IMR-90 (cell line): ENCODE results near the gene EIF5A2. TPM values are rescaled to one million over a fixed set of nuclear protein-coding genes. Genes with fewer than 3 reads are reported as not detected.

ENCODE experiments used
- ATAC-seq: fragments of 200-7000 bp; cut with Tn5 transposase; 2 replicates; pipeline ENCODE4 v1.9.1; 2020; ENCODE audit warnings: low read depth, mild to moderate bottlenecking, moderate library complexity
- Bru-seq: library from RNA; stranded (reverse); fragments of 400-500 nt; gene quantifications from one replicate; lab custom pipeline; 2021; lab: Mats Ljungman, UMichigan
- BruChase-seq, 2 experiments: library from RNA; stranded (reverse); fragments of 400-500 nt; gene quantifications; one replicate each; lab custom pipeline; 2021; lab: Mats Ljungman, UMichigan
- BruUV-seq: library from RNA; stranded (reverse); fragments of 400-500 nt; replicated peaks from 2 replicates; lab custom pipeline; 2021; lab: Mats Ljungman, UMichigan
- CTCF ChIA-PET: fragments of 300-600 bp; formaldehyde crosslinking; extraction: SDS; loops from one replicate; lab custom pipeline; 2021; ENCODE audit warnings: antibody characterized with exemption; lab: Yijun Ruan, JAX
- POLR2A ChIA-PET: fragments of 300-600 bp; sonication (Branson Sonifier 250); formaldehyde crosslinking; loops from one replicate; lab custom pipeline; 2022; ENCODE audit warnings: antibody characterized with exemption; ENCODE audit not compliant: unreplicated experiment; lab: Charles Lee
- DNase-seq: peaks from one replicate; pipeline ENCODE4 v3.0.0; 2013
- H2AFZ ChIP-seq: replicated peaks from 2 replicates; pipeline ENCODE3; 2013; ENCODE audit warnings: low read length, mild to moderate bottlenecking; ENCODE audit not compliant: poor library complexity
- H2AK5ac ChIP-seq: 2 replicates; pipeline ENCODE4 v1.6.1; 2013; ENCODE audit warnings: low read depth, low read length, inconsistent platforms
- H2AK9ac ChIP-seq: replicated peaks from 2 replicates; pipeline ENCODE3; 2013; ENCODE audit warnings: mild to moderate bottlenecking, low read depth, low read length, moderate library complexity; ENCODE audit not compliant: poor library complexity
- H2BK120ac ChIP-seq: 2 replicates; pipeline ENCODE4 v1.6.1; 2013; ENCODE audit warnings: low read depth, low read length, inconsistent platforms
- H2BK15ac ChIP-seq: 3 replicates; pipeline ENCODE4 v1.6.1; 2013; ENCODE audit warnings: low read depth, low read length, inconsistent platforms
- H2BK20ac ChIP-seq: 2 replicates; pipeline ENCODE4 v1.6.1; 2013; ENCODE audit warnings: low read depth, mild to moderate bottlenecking, inconsistent platforms, low read length, moderate library complexity
- H2BK5ac ChIP-seq: 2 replicates; pipeline ENCODE4 v1.6.1; 2013; ENCODE audit warnings: mild to moderate bottlenecking, low read depth, low read length, inconsistent platforms; ENCODE audit not compliant: poor library complexity, severe bottlenecking
- H3K14ac ChIP-seq: replicated peaks from 2 replicates; pipeline ENCODE4 v1.6.1; 2013; ENCODE audit warnings: low read depth, low read length, inconsistent platforms
- H3K18ac ChIP-seq: 2 replicates; pipeline ENCODE4 v1.6.1; 2013; ENCODE audit warnings: low read depth, low read length, control low read depth
- H3K23ac ChIP-seq: 2 replicates; pipeline ENCODE4 v1.6.1; 2013; ENCODE audit warnings: low read depth, low read length, inconsistent platforms
- H3K27ac ChIP-seq: 2 replicates; pipeline ENCODE4 v1.5.1; 2013; ENCODE audit warnings: mild to moderate bottlenecking, control low read depth, low read length; ENCODE audit not compliant: insufficient read depth
- H3K27me3 ChIP-seq: 2 replicates; pipeline ENCODE4 v1.6.1; 2013; ENCODE audit warnings: low read length; ENCODE audit not compliant: control insufficient read depth, insufficient read depth
- H3K36me3 ChIP-seq: 2 replicates; pipeline ENCODE4 v1.6.1; 2013; ENCODE audit warnings: low read length, mixed read lengths; ENCODE audit not compliant: control insufficient read depth, insufficient read depth
- H3K4ac ChIP-seq: 2 replicates; pipeline ENCODE4 v1.6.1; 2013; ENCODE audit warnings: low read depth, low read length, inconsistent platforms
- H3K4me1 ChIP-seq: 2 replicates; pipeline ENCODE4 v1.6.1; 2013; ENCODE audit warnings: low read length, mixed read lengths; ENCODE audit not compliant: control insufficient read depth, insufficient read depth
- H3K4me2 ChIP-seq: 2 replicates; pipeline ENCODE4 v1.6.1; 2013; ENCODE audit warnings: low read depth, mild to moderate bottlenecking, control low read depth, low read length, moderate library complexity
- H3K4me3 ChIP-seq: 2 replicates; pipeline ENCODE4 v1.5.1; 2013; ENCODE audit warnings: low read depth, mild to moderate bottlenecking, control low read depth, low read length, moderate library complexity; ENCODE audit not compliant: insufficient read depth
- H3K56ac ChIP-seq: 2 replicates; pipeline ENCODE4 v1.6.1; 2013; ENCODE audit warnings: low read length, inconsistent platforms; ENCODE audit not compliant: insufficient read depth; ENCODE audit errors: extremely low read depth
- H3K79me1 ChIP-seq, 2 experiments: 2 replicates each; pipeline ENCODE4 v1.6.1; 2013; ENCODE audit warnings: low read length in 2 of 2, inconsistent platforms in 1 of 2, low read depth in 1 of 2
- H3K9ac ChIP-seq: 2 replicates; pipeline ENCODE4 v1.6.1; 2013; ENCODE audit warnings: low read depth, low read length, control low read depth
- H3K9me1 ChIP-seq: 2 replicates; pipeline ENCODE4 v1.6.1; 2013; ENCODE audit warnings: low read length, inconsistent platforms; ENCODE audit not compliant: insufficient read depth
- H3K9me3 ChIP-seq: 2 replicates; pipeline ENCODE4 v1.6.1; 2013; ENCODE audit warnings: low read length; ENCODE audit not compliant: control insufficient read depth, insufficient read depth
- H4K20me1 ChIP-seq: 2 replicates; pipeline ENCODE4 v1.6.1; 2013; ENCODE audit warnings: low read length, inconsistent platforms; ENCODE audit not compliant: insufficient read depth
- H4K5ac ChIP-seq: 2 replicates; pipeline ENCODE4 v1.6.1; 2013; ENCODE audit warnings: mild to moderate bottlenecking, low read depth, low read length, control low read depth
- H4K8ac ChIP-seq, 2 experiments: 2 replicates each; pipeline ENCODE4 v1.6.1; 2013; ENCODE audit warnings: low read depth in 2 of 2, low read length in 2 of 2, control low read depth in 1 of 2, inconsistent platforms in 1 of 2
- H4K91ac ChIP-seq: 2 replicates; pipeline ENCODE4 v1.6.1; 2013; ENCODE audit warnings: low read depth, low read length, inconsistent platforms; ENCODE audit not compliant: insufficient read depth
- BHLHE40 ChIP-seq: fragments of 150-350 bp; IDR thresholded peaks from 2 replicates; pipeline ENCODE4 v1.6.1; 2016; ENCODE audit warnings: mild to moderate bottlenecking, low read depth, low read length
- CEBPB ChIP-seq: IDR thresholded peaks from 2 replicates; pipeline ENCODE4 v1.6.1; 2012; ENCODE audit warnings: low read depth, low read length, improper control_type of control experiment
- CHD1 ChIP-seq: IDR thresholded peaks from 2 replicates; pipeline ENCODE4 v1.6.1; 2012; ENCODE audit warnings: low read depth, low read length, improper control_type of control experiment
- ELK1 ChIP-seq: fragments of 150-350 bp; IDR thresholded peaks from 2 replicates; pipeline ENCODE4 v1.6.1; 2016; ENCODE audit warnings: low read depth, mild to moderate bottlenecking, low read length, moderate library complexity, borderline replicate concordance
- FOS ChIP-seq: fragments of 150-350 bp; IDR thresholded peaks from 2 replicates; pipeline ENCODE4 v1.6.1; 2016; ENCODE audit warnings: low read depth, low read length
- MAFK ChIP-seq: IDR thresholded peaks from 2 replicates; pipeline ENCODE4 v1.6.1; 2012; ENCODE audit warnings: low read depth, low read length, improper control_type of control experiment
- MAZ ChIP-seq: IDR thresholded peaks from 2 replicates; pipeline ENCODE4 v1.6.1; 2012; ENCODE audit warnings: low read depth, mild to moderate bottlenecking, low read length, improper control_type of control experiment, moderate library complexity, borderline replicate concordance
- MXI1 ChIP-seq: IDR thresholded peaks from 2 replicates; pipeline ENCODE4 v1.6.1; 2012; ENCODE audit warnings: low read depth, mild to moderate bottlenecking, low read length, moderate library complexity, borderline replicate concordance
- NFE2L2 ChIP-seq: fragments of 150-350 bp; IDR thresholded peaks from 2 replicates; pipeline ENCODE4 v1.6.1; 2016; ENCODE audit warnings: low read depth, mild to moderate bottlenecking, low read length
- POLR2A ChIP-seq: IDR thresholded peaks from 2 replicates; pipeline ENCODE4 v1.6.1; 2012; ENCODE audit warnings: mild to moderate bottlenecking, low read depth, low read length
- RAD21 ChIP-seq: IDR thresholded peaks from 2 replicates; pipeline ENCODE4 v1.6.1; 2012; ENCODE audit warnings: low read length, improper control_type of control experiment
- RCOR1 ChIP-seq: IDR thresholded peaks from 2 replicates; pipeline ENCODE4 v1.6.1; 2012; ENCODE audit warnings: mild to moderate bottlenecking, low read length, improper control_type of control experiment; ENCODE audit not compliant: insufficient replicate concordance
- RFX5 ChIP-seq: IDR thresholded peaks from 2 replicates; pipeline ENCODE4 v1.8.0; 2012; ENCODE audit warnings: low read depth, mild to moderate bottlenecking, low read length, moderate library complexity
- SMC3 ChIP-seq: fragments of 150-350 bp; IDR thresholded peaks from 2 replicates; pipeline ENCODE4 v1.6.1; 2016; ENCODE audit warnings: low read depth, mild to moderate bottlenecking, antibody characterized with exemption, low read length, moderate library complexity
- WGBS, 2 experiments: methylation state at CpG; one replicate each; pipeline versions ENCODE4 v1.1.5 to v1.1.7; 2013; ENCODE audit warnings: missing lambda C conversion rate in 2 of 2; ENCODE audit not compliant: insufficient read length in 1 of 2; ENCODE audit errors: extremely low coverage in 2 of 2; 5-methylcytosine and 5-hydroxymethylcytosine counted together
- dilution Hi-C: fragments of 300-500 bp; cut with HindIII; formaldehyde crosslinking; loops from one replicate; pipeline ENCODE4 v1.14.3; 2018; ENCODE audit warnings: low sequenced_read_pairs; ENCODE audit not compliant: unreplicated experiment
- in situ Hi-C: fragments of 300-500 bp; cut with MboI; formaldehyde crosslinking; loops from 3 replicates; pipeline ENCODE4 v1.14.3; 2019; ENCODE audit warnings: low sequenced_read_pairs, inconsistent platforms, mixed read lengths
- intact Hi-C: fragments of 100-400 bp; cut with micrococcal nuclease; formaldehyde crosslinking; loops from 2 replicates; pipeline ENCODE4 v1.10.0; 2022
- long read RNA-seq: library from polyadenylated mRNA; unstranded; transcript quantifications from one replicate; pipeline ENCODE4 v2.0.0, GENCODE V29; 2021; ENCODE audit not compliant: unreplicated experiment
- polyA plus RNA-seq, 3 experiments: library from polyadenylated mRNA; depleted of rRNA; stranded (reverse); fragments of >200 nt; gene quantifications; 2 replicates each; pipeline ENCODE4 v1.2.3, GENCODE V29; 2012; ENCODE audit warnings: low replicate concordance in 1 of 3
- total RNA-seq: library from RNA; depleted of rRNA; stranded (reverse); fragments of >200 nt; gene quantifications from 2 replicates; pipeline ENCODE4 v1.2.3, GENCODE V29; 2012; rRNA removed

EIF5A2 gene
- total RNA-seq (7.7 and 15.0 TPM in 2 replicates), polyA plus RNA-seq (2012; rRNA removed) (4.4 and 7.8 TPM in 2 replicates), Bru-seq, nascent RNA (percentile 84 among the genes with signal in this experiment), BruChase-seq, experiment 1, labeled RNA remaining after a 6-hour chase (percentile 88 among the genes with signal in this experiment), BruChase-seq, experiment 2, labeled RNA remaining after a 2-hour chase (percentile 91 among the genes with signal in this experiment)
- polyA plus RNA-seq (2012; cell fraction: cytosol; rRNA removed): 4.6 and 6.0 TPM in 2 replicates
- polyA plus RNA-seq (2012; cell fraction: nucleus; rRNA removed; ENCODE audit: low replicate concordance): 1.6 and 4.2 TPM in 2 replicates
- long read RNA-seq, full-length matches to known transcripts: 47 of 53 reads
- long read RNA-seq, partial matches to known transcripts: 2 of 53 reads
- long read RNA-seq, other reads (novel, unspliced or antisense): 4 of 53 reads

GRCh38 chr3:170908235-170909116 lies at the start of gene EIF5A2:
Gene EIF5A2, minus strand, starts transcription at chr3:170908637. Its CDS starts 831 bp downstream, at chr3:170907806.
- Histone ChIP-seq H2AK5ac (peak within 1 kb of the TSS; percentile 85), H3K9me1 (0 out of 2 replicates have a peak, but pooled peaks cover 3% of the 10 kb centered on the region), H2AFZ (peak within 1 kb of the TSS; percentile 93), H3K56ac (peak within 1 kb of the TSS; percentile 8), H3K9ac (peak within 1 kb of the TSS; percentile 91), H2BK20ac (peak within 1 kb of the TSS; percentile 89), H3K4me2 (peak within 1 kb of the TSS; percentile 100), H3K27ac (peak within 1 kb of the TSS; percentile 91), H3K4me3 (peak within 1 kb of the TSS; percentile 80), H3K27me3 (no peaks in the 10 kb centered on the region), H3K4me1 (peaks cover 7% of the 10 kb centered on the region), H4K20me1 (peaks cover 3% of the 10 kb centered on the region; the same call in 1 of the 2 replicates), H3K79me1 (peaks cover 11 to 14% of the 10 kb centered on the region in 2 experiments), H4K8ac (peak within 1 kb of the TSS; percentile 57 to 88), H2BK5ac (peak within 1 kb of the TSS; percentile 92), H2BK120ac (peak within 1 kb of the TSS; percentile 90), H3K14ac (peak within 1 kb of the TSS; percentile 94), H2BK15ac (peak within 1 kb of the TSS; percentile 59), H2AK9ac (peak within 1 kb of the TSS; percentile 88), H3K4ac (peak within 1 kb of the TSS; percentile 85), H4K91ac (peak within 1 kb of the TSS; percentile 63; the same call in 1 of the 2 replicates), H3K18ac (peak within 1 kb of the TSS; percentile 68), H3K23ac (peak within 1 kb of the TSS; percentile 95), H4K5ac (peak within 1 kb of the TSS; percentile 31), H3K9me3 (peaks cover 7% of the 10 kb centered on the region), H3K36me3 (no peaks in the 10 kb centered on the region)
- CTCF ChIA-PET: no interaction called here
- intact Hi-C loops: loop anchor here (2.0 to 5.0 kb wide), 2 partner anchors 38 to 496 kb away; partner anchors contain the start of gene RPL22L1
- in situ Hi-C loops: no loop called here
- 16% methylated on average over 54 of the region's 73 CpGs; no CpG with 5 or more reads in 1 of the 2 experiments for WGBS, 2 experiments
- POLR2A ChIA-PET: no interaction called here
- ATAC-seq (peak; percentile 96), DNase-seq (peak; percentile 93)
- dilution Hi-C loops: no loop called here
- no TSS peak for BruUV-seq
- TF ChIP-seq CHD1 (0 out of 2 replicates have a peak, but pooled peaks have one; percentile 82), RCOR1 (peak; percentile 57), ELK1 (no peak), SMC3 (no peak), RAD21 (no peak), FOS (peak; percentile 24; the same call in 1 of the 2 replicates), MAFK (no peak), BHLHE40 (peak; percentile 99), MAZ (0 out of 2 replicates have a peak, but pooled peaks have one; percentile 47), RFX5 (no peak), NFE2L2 (no peak), POLR2A (peak; percentile 88), MXI1 (peak; percentile 79), CEBPB (no peak)
